Kidney glomerular epithelial cell (primary cell): ENCODE results near the gene NEMP1.

Source experiments
- DNase-seq: peaks from one replicate; lab custom pipeline; 2025; lab: John Stamatoyannopoulos, UW

The NEMP1 gene

GRCh38 chr12:57107456-57108155, 29.0 kb upstream of the NEMP1 start:
- no peak for DNase-seq

- no peak for DNase-seq
Measured at GRCh38 chr12:57106021-57106708, 27.6 kb upstream of the NEMP1 start.

- no peak for DNase-seq
Measured at GRCh38 chr12:57105011-57105753, 26.6 kb upstream of the NEMP1 start.

GRCh38 chr12:57104292-57104910, 25.8 kb upstream of the NEMP1 start:
- DNase-seq: no peak

- no peak for DNase-seq
Measured at GRCh38 chr12:57103856-57104255, 25.3 kb upstream of the NEMP1 start.

GRCh38 chr12:57101892-57102695, 23.5 kb upstream of the NEMP1 start:
- no peak for DNase-seq

GRCh38 chr12:57099766-57100165, 21.2 kb upstream of the NEMP1 start:
- DNase-seq: no peak

GRCh38 chr12:57099047-57099714, 20.6 kb upstream of the NEMP1 start:
- no peak for DNase-seq

GRCh38 chr12:57098546-57098945, 20.0 kb upstream of the NEMP1 start:
- no peak for DNase-seq

GRCh38 chr12:57097554-57097835, 18.9 kb upstream of the NEMP1 start:
- DNase-seq: no peak

GRCh38 chr12:57096748-57097553, 18.4 kb upstream of the NEMP1 start:
- no peak for DNase-seq

- peak; percentile 13 for DNase-seq
Measured at GRCh38 chr12:57096099-57096572, 17.5 kb upstream of the NEMP1 start.

- no peak for DNase-seq
Measured at GRCh38 chr12:57095440-57095839, 16.8 kb upstream of the NEMP1 start.

GRCh38 chr12:57094208-57095160, 15.9 kb upstream of the NEMP1 start:
- peak; percentile 61 for DNase-seq

- peak; percentile 61 for DNase-seq
Measured at GRCh38 chr12:57093415-57094207, 15.0 kb upstream of the NEMP1 start.

- no peak for DNase-seq
Measured at GRCh38 chr12:57092876-57093414, 14.4 kb upstream of the NEMP1 start.

- DNase-seq: no peak
Measured at GRCh38 chr12:57092529-57092862, 13.9 kb upstream of the NEMP1 start.
